DMS 273 (cell line): ENCODE data around the gene TTLL4.
"Not testable (repeated sequence)": the region's sequence is repeated elsewhere in the genome, so short reads cannot be mapped to it uniquely, and the experiment has no call there.

ENCODE experiments used
- DNase-seq: peaks from one replicate; lab custom pipeline; 2025; ENCODE audit not compliant: unreplicated experiment; lab: John Stamatoyannopoulos, UW

TTLL4 gene

GRCh38 chr2:218745160-218745558 lies 34.5 kb downstream of the TTLL4 start:
- no peak for DNase-seq

DNA sequence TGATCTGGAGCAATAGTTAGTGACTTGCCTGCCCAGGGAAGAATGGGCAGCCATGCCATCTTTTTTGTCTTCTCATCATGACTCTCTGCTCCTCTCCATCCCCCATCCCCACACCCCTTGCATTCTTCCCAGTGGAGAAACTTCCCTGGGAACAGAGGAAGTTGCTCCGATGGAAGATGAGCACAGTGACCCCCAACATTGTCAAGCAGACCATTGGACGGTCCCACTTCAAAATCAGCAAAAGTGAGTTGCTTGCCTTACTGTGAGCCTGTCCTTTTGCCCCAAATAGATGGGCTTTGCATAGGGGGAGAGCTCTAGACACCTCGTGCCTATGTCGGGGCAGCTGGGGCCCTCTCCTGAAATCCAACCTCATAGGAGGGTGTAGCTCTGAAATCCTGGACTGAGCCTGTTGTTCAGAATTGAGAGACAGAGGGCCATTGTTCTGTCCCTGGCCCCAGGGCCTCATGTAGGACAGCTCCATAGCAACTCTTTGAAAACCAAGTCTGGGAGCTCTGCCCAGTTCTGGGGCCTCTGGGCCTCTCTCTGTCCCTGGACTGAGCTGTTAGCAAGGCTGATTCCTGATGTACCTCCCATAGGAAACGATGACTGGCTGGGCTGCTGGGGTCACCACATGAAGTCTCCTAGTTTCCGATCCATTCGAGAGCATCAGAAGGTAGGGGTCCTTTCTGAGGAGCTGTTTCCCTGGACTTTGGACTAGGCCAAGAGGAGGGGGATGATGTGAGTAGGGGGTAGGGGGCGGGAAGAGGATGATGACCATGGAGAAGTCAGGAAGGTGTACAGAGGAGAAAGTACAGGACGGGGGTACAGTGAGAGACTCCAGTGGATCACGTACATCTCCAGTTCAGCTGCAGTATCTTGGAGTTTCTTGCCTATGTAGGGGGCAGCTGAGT lies 35.2 kb downstream of the TTLL4 start:
- no peak for DNase-seq

- DNase-seq: no peak
Observed at GRCh38 chr2:218746470-218746795, 35.8 kb downstream of the TTLL4 start.

DNA sequence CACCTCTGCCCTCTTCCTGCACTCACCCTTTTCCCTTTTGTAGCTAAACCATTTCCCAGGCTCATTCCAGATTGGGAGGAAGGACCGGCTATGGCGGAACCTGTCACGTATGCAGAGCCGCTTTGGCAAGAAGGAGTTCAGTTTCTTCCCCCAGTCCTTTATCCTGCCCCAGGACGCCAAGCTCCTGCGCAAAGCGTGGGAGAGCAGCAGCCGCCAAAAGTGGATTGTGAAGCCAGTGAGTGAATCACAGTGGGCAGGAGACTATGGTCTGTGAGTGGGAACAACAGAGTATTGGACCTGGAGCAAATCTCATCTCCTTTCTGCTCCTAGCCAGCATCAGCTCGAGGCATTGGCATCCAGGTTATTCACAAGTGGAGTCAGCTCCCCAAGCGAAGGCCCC lies 36.3 kb downstream of the TTLL4 start:
- no peak for DNase-seq

- no peak for DNase-seq
Observed at GRCh38 chr2:218748741-218749441, 38.3 kb downstream of the TTLL4 start.

DNA sequence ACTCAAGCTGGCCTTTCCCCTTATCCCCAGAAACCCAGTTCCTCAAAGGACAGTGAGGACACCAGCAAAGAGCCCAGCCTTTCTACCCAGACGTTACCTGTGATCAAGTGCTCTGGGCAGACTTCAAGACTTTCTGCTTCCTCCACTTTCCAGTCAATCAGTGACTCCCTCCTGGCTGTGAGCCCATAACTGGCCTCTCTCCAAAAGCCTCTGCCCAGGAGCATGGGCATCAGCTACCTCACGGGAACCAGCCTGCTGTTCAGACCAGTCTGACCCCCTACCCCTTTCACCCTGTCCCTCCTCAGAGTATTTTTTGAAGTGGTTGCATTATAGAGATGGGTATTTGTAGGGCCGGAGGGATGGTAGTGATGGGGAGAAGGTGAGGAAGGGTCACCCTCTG lies 43.6 kb downstream of the TTLL4 start:
- DNase-seq: no peak

DNA sequence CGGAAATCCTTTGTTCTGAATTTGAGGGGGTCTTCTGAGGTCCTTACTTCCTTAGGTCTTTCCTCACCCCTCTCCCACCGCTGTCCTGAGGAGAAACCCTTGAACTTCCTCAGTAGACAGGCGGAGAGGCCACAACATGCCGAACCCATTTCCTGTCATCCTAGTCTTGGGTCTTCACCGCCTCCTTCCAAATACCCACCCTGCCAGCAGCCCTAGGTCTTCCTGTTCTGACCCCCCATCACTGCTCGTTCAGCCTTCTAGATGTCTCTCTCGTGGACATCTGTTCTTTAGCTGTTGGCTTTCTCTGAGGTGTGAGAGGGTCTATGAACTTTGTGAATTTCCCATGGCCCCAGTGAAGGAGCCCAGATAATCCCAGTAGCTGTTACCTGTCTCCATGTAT lies 44.1 kb downstream of the TTLL4 start:
- no peak for DNase-seq

GRCh38 chr2:218755198-218755566 lies 44.5 kb downstream of the TTLL4 start:
- DNase-seq: no peak

GRCh38 chr2:218755567-218756404 lies 45.2 kb downstream of the TTLL4 start:
- no peak for DNase-seq

DNA sequence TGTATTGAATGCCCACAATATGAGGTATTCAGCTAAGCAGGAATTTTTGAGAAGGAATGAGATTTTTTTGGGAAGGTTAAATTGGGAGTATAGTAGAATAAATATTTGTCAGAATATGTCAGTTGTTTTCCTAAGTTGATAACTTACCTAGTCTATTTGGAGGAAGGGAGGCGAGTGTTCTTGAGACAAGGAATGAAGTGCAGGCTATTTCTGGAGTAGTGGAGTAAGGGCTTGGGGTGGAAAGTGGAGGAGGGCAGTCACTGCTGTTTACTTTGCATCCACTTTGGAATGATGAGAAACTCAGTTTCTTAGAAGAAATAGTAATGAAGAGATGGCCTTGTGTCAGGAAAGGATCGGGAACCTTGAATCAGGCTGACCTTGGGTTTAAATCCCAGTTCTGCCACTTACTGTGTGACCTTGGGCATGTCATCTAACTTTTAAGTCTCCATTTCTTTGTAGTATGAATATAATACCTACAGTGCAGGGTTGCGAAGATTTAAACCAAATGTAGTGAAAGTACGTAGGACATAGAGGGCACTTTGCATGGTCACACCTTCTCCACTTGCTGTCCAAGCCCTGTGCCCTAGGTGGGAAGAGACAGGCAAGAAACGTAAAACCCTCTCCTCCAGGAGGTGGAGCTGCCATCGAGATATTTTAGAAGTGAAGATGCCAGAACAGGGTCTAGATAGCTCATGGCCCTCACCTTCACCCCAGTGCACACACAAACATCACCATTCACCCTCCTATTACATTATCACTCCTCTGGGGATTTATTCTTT lies 46.2 kb downstream of the TTLL4 start:
- DNase-seq: no peak

GRCh38 chr2:218761795-218762194 lies 51.2 kb downstream of the TTLL4 start:
- DNase-seq: no peak

DNA sequence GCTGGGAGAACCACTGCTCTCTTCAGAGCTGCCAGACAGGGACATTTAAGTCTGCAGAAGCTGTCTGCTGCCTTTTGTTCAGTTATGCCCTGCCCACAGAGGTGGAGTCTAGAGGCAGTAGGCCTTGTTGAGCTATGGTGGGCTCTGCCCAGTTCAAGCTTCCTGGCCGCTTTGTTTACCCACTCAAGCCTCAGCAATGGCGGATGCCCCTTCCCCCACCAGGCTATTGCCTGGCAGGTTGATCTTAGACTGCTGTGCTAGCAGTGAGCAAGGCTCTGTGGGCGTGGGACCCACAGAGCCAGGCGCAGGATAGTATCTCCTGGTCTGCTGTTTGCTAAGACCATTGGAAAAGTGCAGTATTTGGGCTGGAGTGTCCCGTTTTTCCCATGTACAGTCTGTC lies 62.1 kb downstream of the TTLL4 start:
- not testable (repeated sequence) for DNase-seq

DNA sequence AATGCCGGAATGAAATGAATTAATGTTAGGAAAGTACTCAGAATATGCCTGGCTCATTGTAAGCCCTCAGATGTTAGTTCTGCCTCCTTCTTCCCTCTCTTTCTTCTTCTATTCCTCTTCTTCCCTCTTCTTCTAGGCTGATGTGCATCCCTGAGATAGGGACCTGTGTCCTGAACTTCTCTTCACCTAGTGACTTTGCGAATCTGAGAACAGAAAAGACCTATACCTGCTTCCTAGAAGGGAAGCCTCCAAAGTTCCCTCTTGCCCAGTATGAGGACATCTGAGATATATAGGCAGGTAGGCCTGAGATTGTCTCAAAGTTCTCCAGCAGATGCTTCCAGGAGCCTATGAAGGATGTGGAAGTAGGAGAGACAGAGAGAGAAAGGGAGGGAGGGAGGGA lies 63.2 kb downstream of the TTLL4 start:
- no peak for DNase-seq

GRCh38 chr2:218776488-218776887 lies 65.9 kb downstream of the TTLL4 start:
- DNase-seq: no peak

GRCh38 chr2:218777276-218777990 lies 66.8 kb downstream of the TTLL4 start:
- no peak for DNase-seq

- no peak for DNase-seq
Observed at GRCh38 chr2:218780046-218780445, 69.4 kb downstream of the TTLL4 start.

GRCh38 chr2:218780851-218781690 lies 70.4 kb downstream of the TTLL4 start:
- DNase-seq: peak; percentile 23

DNA sequence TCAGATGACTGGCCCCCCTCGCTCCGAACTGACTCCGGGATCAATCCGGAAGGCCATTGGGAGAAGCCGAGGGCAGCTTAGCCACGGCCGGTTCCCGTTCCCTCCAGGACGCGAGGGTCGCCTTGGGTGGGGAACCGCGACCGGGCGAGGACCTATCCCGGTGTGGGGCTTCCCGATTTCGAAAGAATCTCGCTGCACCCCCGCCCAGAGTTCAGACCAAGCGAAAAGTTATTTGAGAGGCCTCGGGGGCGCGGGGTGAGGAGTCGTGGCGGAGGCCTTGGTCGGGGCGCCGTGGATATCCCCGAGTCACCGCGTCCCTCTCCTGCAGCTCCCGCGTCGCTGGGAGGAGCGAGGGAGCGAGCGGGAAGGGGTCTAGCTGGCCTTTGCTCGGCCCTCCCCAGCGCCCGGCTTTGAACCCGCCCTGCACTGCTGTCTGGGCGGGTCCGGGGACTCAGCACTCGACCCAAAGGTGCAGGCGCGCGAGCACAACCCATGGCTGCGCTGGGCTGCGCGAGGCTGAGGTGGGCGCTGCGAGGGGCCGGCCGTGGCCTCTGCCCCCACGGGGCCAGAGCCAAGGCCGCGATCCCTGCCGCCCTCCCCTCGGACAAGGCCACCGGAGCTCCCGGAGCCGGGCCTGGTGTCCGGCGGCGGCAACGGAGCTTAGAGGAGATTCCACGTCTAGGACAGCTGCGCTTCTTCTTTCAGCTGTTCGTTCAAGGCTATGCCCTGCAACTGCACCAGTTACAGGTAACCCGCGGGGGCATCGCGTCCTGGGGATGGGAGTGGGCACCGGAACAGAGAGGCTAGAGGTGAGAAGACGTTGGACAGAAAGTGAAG lies 71.3 kb downstream of the TTLL4 start, which contains the start of gene CYP27A1:
TSS of gene CYP27A1 (plus strand) at position 457 of the 837 bp plus-strand sequence. CDS start at position 493, 36 bp downstream.
- DNase-seq: peak; percentile 20
